PC-3 (cell line): Measurements from ENCODE around the gene DRAP1. TPM values are rescaled to one million over a fixed set of nuclear protein-coding genes. Genes with fewer than 3 reads are reported as not detected.

ENCODE experiments used
- ATAC-seq: fragments of 200-7000 bp; cut with Tn5 transposase; 2 replicates; pipeline ENCODE4 v1.9.1; 2020; ENCODE audit warnings: mild to moderate bottlenecking, moderate library complexity
- BruUV-seq: library from RNA; stranded (reverse); fragments of 400-500 nt; replicated peaks from 2 replicates; lab custom pipeline; 2021; lab: Mats Ljungman, UMichigan
- CTCF ChIA-PET: fragments of 300-600 bp; sonication (Branson Sonifier 250); formaldehyde crosslinking; loops from one replicate; lab custom pipeline; 2022; ENCODE audit warnings: antibody characterized with exemption; lab: Charles Lee
- POLR2A ChIA-PET: fragments of 300-600 bp; sonication (Branson Sonifier 250); formaldehyde crosslinking; loops from one replicate; lab custom pipeline; 2022; ENCODE audit warnings: antibody characterized with exemption; ENCODE audit not compliant: unreplicated experiment; lab: Charles Lee
- DNase-seq: peaks from one replicate; pipeline ENCODE4 v3.0.0-alpha.2; 2015
- H2AFZ ChIP-seq: fragments of 300-600 bp; sonication (generic); 2 replicates; pipeline ENCODE4 v1.6.0; 2016; ENCODE audit warnings: antibody characterized with exemption, low read length
- H3F3A ChIP-seq: fragments of 300-600 bp; sonication (generic); one replicate; pipeline ENCODE4 v1.6.0; 2017; ENCODE audit warnings: antibody characterized with exemption, low read length, control low read depth, mild to moderate bottlenecking; ENCODE audit not compliant: unreplicated experiment
- H3K27ac ChIP-seq: fragments of 300-600 bp; sonication (generic); 2 replicates; pipeline ENCODE4 v1.5.1; 2016; ENCODE audit warnings: mild to moderate bottlenecking, low read length
- H3K27me3 ChIP-seq: fragments of 300-600 bp; sonication (generic); 2 replicates; pipeline ENCODE4 v1.6.1; 2016; ENCODE audit warnings: low read length, mixed read lengths
- H3K36me3 ChIP-seq: fragments of 300-600 bp; sonication (generic); 2 replicates; pipeline ENCODE4 v1.6.1; 2016; ENCODE audit warnings: low read depth, mixed run types, low read length, mixed read lengths
- H3K4me1 ChIP-seq: fragments of 300-600 bp; sonication (generic); 2 replicates; pipeline ENCODE4 v1.5.1; 2016; ENCODE audit warnings: low read length; ENCODE audit not compliant: insufficient read depth
- H3K4me2 ChIP-seq: fragments of 300-600 bp; sonication (generic); 2 replicates; pipeline ENCODE4 v1.6.0; 2016; ENCODE audit warnings: low read length
- H3K4me3 ChIP-seq: fragments of 300-600 bp; sonication (generic); 2 replicates; pipeline ENCODE4 v1.5.1; 2016; ENCODE audit warnings: mild to moderate bottlenecking, low read length, mixed read lengths
- H3K79me2 ChIP-seq: fragments of 300-600 bp; sonication (generic); 2 replicates; pipeline ENCODE4 v1.6.1; 2017; ENCODE audit warnings: low read length, mixed read lengths
- H3K9ac ChIP-seq: fragments of 300-600 bp; sonication (generic); 2 replicates; pipeline ENCODE4 v1.6.0; 2016; ENCODE audit warnings: mild to moderate bottlenecking, low read length
- H3K9me2 ChIP-seq: fragments of 300-600 bp; sonication (generic); replicated peaks from 2 replicates; pipeline ENCODE4 v1.6.1; 2016; ENCODE audit warnings: mixed run types, low read length, mixed read lengths
- H3K9me3 ChIP-seq: fragments of 300-600 bp; sonication (generic); 2 replicates; pipeline ENCODE4 v1.6.1; 2016; ENCODE audit warnings: low read length, mixed read lengths
- H4K20me1 ChIP-seq: fragments of 300-600 bp; sonication (generic); 2 replicates; pipeline ENCODE4 v1.6.1; 2016; ENCODE audit warnings: low read length, mixed read lengths
- CTCF ChIP-seq: fragments of 300-600 bp; sonication (generic); conservative IDR thresholded peaks from 2 replicates; pipeline ENCODE4 v1.5.1; 2017; ENCODE audit warnings: antibody characterized with exemption, low read depth, mild to moderate bottlenecking, low read length
- EZH2 ChIP-seq: fragments of 300-600 bp; sonication (generic); IDR thresholded peaks from one replicate; pipeline ENCODE4 v1.6.1; 2017; ENCODE audit warnings: antibody characterized with exemption, mild to moderate bottlenecking, low read length; ENCODE audit not compliant: unreplicated experiment
- EZH2phosphoT487 ChIP-seq: fragments of 300-600 bp; sonication (generic); IDR thresholded peaks from 2 replicates; pipeline ENCODE4 v1.6.1; 2018; ENCODE audit warnings: mild to moderate bottlenecking, antibody characterized with exemption, low read length, borderline replicate concordance
- intact Hi-C: fragments of 100-400 bp; cut with micrococcal nuclease; formaldehyde crosslinking; loops from 2 replicates; pipeline ENCODE4 v1.9.0; 2023
- total RNA-seq: library from RNA; depleted of rRNA; stranded (reverse); fragments of >200 nt; gene quantifications from 2 replicates; pipeline ENCODE4 v1.2.3, GENCODE V29; 2014

DRAP1 gene
- total RNA-seq, 1 experiment from 2014 or later = 944 TPM

- H3K36me3 ChIP-seq = peaks cover 46% of the 10 kb centered on the region
- no peaks in the 10 kb centered on the region for H3K9me2 ChIP-seq
- peak within 1 kb of the TSS; percentile 98 for H3K9ac ChIP-seq
- ATAC-seq = peak; percentile 66
- ChIA-PET CTCF (interaction anchor here (0.6 to 1.0 kb wide), 5 partner anchors 9 to 18 kb away, joined by 3 to 24 read pairs (median 3); partner anchors contain the start of gene FIBP), POLR2A (interaction anchor here (0.5 to 2.9 kb wide), 14 partner anchors 9 to 872 kb away, joined by 3 to 31 read pairs (median 6); partner anchors contain the start of genes CCDC85B, FIBP, MUS81 and NEAT1)
- H3K27ac ChIP-seq = peak within 1 kb of the TSS; percentile 96
- peak; percentile 99 for DNase-seq
- BruUV-seq = no TSS peak
- H3F3A ChIP-seq = peaks cover 31% of the 10 kb centered on the region
- peaks cover 87% of the 10 kb centered on the region for H3K79me2 ChIP-seq
- no peak within 1 kb of the TSS for H2AFZ ChIP-seq
- no peaks in the 10 kb centered on the region for H3K27me3 ChIP-seq
- intact Hi-C loops = loop anchor here (1.0 kb wide), 1 partner anchor 11 kb away; no protein-coding TSS in a partner anchor
- TF ChIP-seq EZH2phosphoT487 (no peak), EZH2 (no peak), CTCF (no peak)
- H3K4me2 ChIP-seq = peak within 1 kb of the TSS; percentile 96
- peaks cover 55% of the 10 kb centered on the region for H3K4me1 ChIP-seq
- no peaks in the 10 kb centered on the region for H3K9me3 ChIP-seq
- H3K4me3 ChIP-seq = peak within 1 kb of the TSS; percentile 78
- H4K20me1 ChIP-seq = peaks cover 43% of the 10 kb centered on the region
Measured at GRCh38 chr11:65900125-65900898, 18.9 kb upstream of the DRAP1 start, which contains the start of gene FOSL1. FOSL1 (minus strand) TSS chr11:65900388; CDS start chr11:65900339, 49 bp downstream.

- H3K9me2 ChIP-seq = no peaks in the 10 kb centered on the region
- peak overlapping the region; percentile 59 for H3K9ac ChIP-seq
- POLR2A ChIA-PET = interaction anchor here (0.5 to 2.9 kb wide), 13 partner anchors 8 to 872 kb away, joined by 3 to 31 read pairs (median 8); partner anchors contain the start of genes CCDC85B, FIBP, MUS81 and NEAT1
- peaks cover 40% of the 10 kb centered on the region for H3K36me3 ChIP-seq
- H2AFZ ChIP-seq = no peak overlapping the region
- H4K20me1 ChIP-seq = peaks cover 38% of the 10 kb centered on the region
- no peaks in the 10 kb centered on the region for H3K9me3 ChIP-seq
- H3K27me3 ChIP-seq = no peaks in the 10 kb centered on the region
- H3F3A ChIP-seq = peaks cover 25% of the 10 kb centered on the region
- H3K4me3 ChIP-seq = peak overlapping the region; percentile 49
- H3K27ac ChIP-seq = peak overlapping the region; percentile 87
- peak overlapping the region; percentile 62 for H3K4me2 ChIP-seq
- CTCF ChIA-PET = interaction anchor here (0.6 to 1.0 kb wide), 4 partner anchors 9 to 17 kb away, joined by 3 to 24 read pairs (median 5); partner anchors contain the start of gene FIBP
- H3K4me1 ChIP-seq = peaks cover 49% of the 10 kb centered on the region
- ATAC-seq (no peak), DNase-seq (no peak)
- intact Hi-C loops = loop anchor here (1.0 kb wide), 1 partner anchor 10 kb away; no protein-coding TSS in a partner anchor
- TF ChIP-seq EZH2 = no peak
- TF ChIP-seq CTCF = no peak
- TF ChIP-seq EZH2phosphoT487 = no peak
- BruUV-seq = TSS peak; percentile 63
- H3K79me2 ChIP-seq = peaks cover 81% of the 10 kb centered on the region
Measured at GRCh38 chr11:65900899-65901180, 18.4 kb upstream of the DRAP1 start.
